ENCODE measurements around the gene PAX3.

PAX3 gene

GRCh38 chr2:222296911-222297599, 1.7 kb downstream of the PAX3 start:
- DNase-seq (ENCODE audit: low spot score) = no peak

GRCh38 chr2:222296311-222296741, 2.5 kb downstream of the PAX3 start:
- DNase-seq (ENCODE audit: low spot score) = no peak

- DNase-seq (ENCODE audit: low spot score) = no peak
Observed at GRCh38 chr2:222295368-222296062, 3.3 kb downstream of the PAX3 start.

GRCh38 chr2:222294996-222295367, 3.8 kb downstream of the PAX3 start:
- DNase-seq (ENCODE audit: low spot score) = no peak

- DNase-seq (ENCODE audit: low spot score) = no peak
Observed at GRCh38 chr2:222293660-222294630, 4.9 kb downstream of the PAX3 start.

- no peak for DNase-seq (ENCODE audit: low spot score)
Observed at GRCh38 chr2:222292149-222293134, 6.4 kb downstream of the PAX3 start.

- no peak for DNase-seq (ENCODE audit: low spot score)
Observed at GRCh38 chr2:222291485-222291841, 7.3 kb downstream of the PAX3 start.

- no peak for DNase-seq (ENCODE audit: low spot score)
Observed at GRCh38 chr2:222290736-222291484, 7.9 kb downstream of the PAX3 start.

GRCh38 chr2:222290401-222290735, 8.4 kb downstream of the PAX3 start:
- DNase-seq (ENCODE audit: low spot score) = no peak

GRCh38 chr2:222289278-222290160, 9.3 kb downstream of the PAX3 start:
- DNase-seq (ENCODE audit: low spot score) = no peak

- DNase-seq (ENCODE audit: low spot score) = no peak
Observed at GRCh38 chr2:222288590-222289277, 10.1 kb downstream of the PAX3 start.

GRCh38 chr2:222287862-222288479, 10.8 kb downstream of the PAX3 start:
- no peak for DNase-seq (ENCODE audit: low spot score)

- no peak for DNase-seq (ENCODE audit: low spot score)
Observed at GRCh38 chr2:222284466-222284865, 14.3 kb downstream of the PAX3 start.

GRCh38 chr2:222283634-222284033, 15.2 kb downstream of the PAX3 start:
- no peak for DNase-seq (ENCODE audit: low spot score)

- no peak for DNase-seq (ENCODE audit: low spot score)
Observed at GRCh38 chr2:222281506-222281905, 17.3 kb downstream of the PAX3 start.

- DNase-seq (ENCODE audit: low spot score) = no peak
Observed at GRCh38 chr2:222280795-222281194, 18.0 kb downstream of the PAX3 start.

- DNase-seq (ENCODE audit: low spot score) = no peak
Observed at GRCh38 chr2:222272446-222273015, 26.3 kb downstream of the PAX3 start.

- no peak for DNase-seq (ENCODE audit: low spot score)
Observed at GRCh38 chr2:222271854-222272253, 26.9 kb downstream of the PAX3 start.
